MCF 10A (cell line): ENCODE data around the gene IQUB. TPM values are rescaled to one million over a fixed set of nuclear protein-coding genes. Genes with fewer than 3 reads are reported as not detected.
A peak's percentile ranks its signal among the peaks of the same experiment; 100 is the strongest.

Experiments used
- BruUV-seq: library from RNA; stranded (reverse); fragments of 400-500 nt; replicated peaks from 2 replicates; lab custom pipeline; 2021; lab: Mats Ljungman, UMichigan
- CTCF ChIA-PET: fragments of 300-600 bp; sonication (Branson Sonifier 250); formaldehyde crosslinking; extraction: SDS; loops from one replicate; lab custom pipeline; 2021; ENCODE audit warnings: antibody characterized with exemption, inconsistent platforms; lab: Yijun Ruan, JAX
- POLR2A ChIA-PET: fragments of 300-600, 350-650 bp; sonication (Branson Sonifier 250); formaldehyde crosslinking; extraction: SDS; loops from one replicate; lab custom pipeline; 2020; ENCODE audit warnings: antibody characterized with exemption, inconsistent platforms; lab: Yijun Ruan, JAX
- DNase-seq: peaks from one replicate; pipeline ENCODE4 v3.0.0-alpha.2; 2018; ENCODE audit not compliant: unreplicated experiment
- H3K27ac Mint-ChIP-seq: one replicate; pipeline ENCODE4 v1.8.0; 2022; ENCODE audit warnings: mild to moderate bottlenecking, low read depth, mixed read lengths; ENCODE audit not compliant: unreplicated experiment
- H3K27me3 Mint-ChIP-seq: one replicate; pipeline ENCODE4 v1.8.0; 2022; ENCODE audit warnings: mixed read lengths; ENCODE audit not compliant: insufficient read depth, unreplicated experiment
- H3K36me3 Mint-ChIP-seq: one replicate; pipeline ENCODE4 v1.8.0; 2022; ENCODE audit warnings: mild to moderate bottlenecking, moderate library complexity, mixed read lengths; ENCODE audit not compliant: insufficient read depth, unreplicated experiment
- H3K4me1 Mint-ChIP-seq: one replicate; pipeline ENCODE4 v1.8.0; 2022; ENCODE audit warnings: mixed read lengths; ENCODE audit not compliant: insufficient read depth, unreplicated experiment
- H3K4me3 Mint-ChIP-seq: one replicate; pipeline ENCODE4 v1.8.0; 2022; ENCODE audit warnings: mild to moderate bottlenecking, moderate library complexity, mixed read lengths; ENCODE audit not compliant: unreplicated experiment
- H3K9me3 Mint-ChIP-seq: one replicate; pipeline ENCODE4 v1.8.0; 2022; ENCODE audit warnings: mixed read lengths; ENCODE audit not compliant: unreplicated experiment
- intact Hi-C: fragments of 100-400 bp; cut with micrococcal nuclease; formaldehyde crosslinking; loops from 2 replicates; pipeline ENCODE4 v1.14.1; 2022
- total RNA-seq: library from RNA; stranded (reverse); gene quantifications from 2 replicates; pipeline ENCODE4 v1.2.3, GENCODE V29; 2022
- TF ChIP-seq, protein P1 (sequence below): fragments of 200-600 bp; IDR thresholded peaks from one replicate; pipeline ENCODE4 v1.8.0; 2022; ENCODE audit warnings: antibody characterized with exemption, mild to moderate bottlenecking; ENCODE audit not compliant: unreplicated experiment

IQUB gene
- total RNA-seq, 1 experiment from 2014 or later: 0.16 TPM

GRCh38 chr7:123548406-123548805 lies 14.0 kb upstream of the IQUB start:
- CTCF ChIA-PET: no interaction called here
- intact Hi-C loops: no loop called here
- BruUV-seq: no TSS peak
- Mint-ChIP-seq H3K27ac (no peak overlapping the region), H3K4me1 (peaks cover 11% of the 10 kb centered on the region), H3K4me3 (no peak overlapping the region), H3K9me3 (no peaks in the 10 kb centered on the region), H3K27me3 (no peaks in the 10 kb centered on the region), H3K36me3 (peaks cover 59% of the 10 kb centered on the region)
- POLR2A ChIA-PET: interaction anchor here (1.9 kb wide), 1 partner anchor 9 kb away, joined by 12 read pairs; the partner anchor contains the start of gene NDUFA5
- TF ChIP-seq, protein P1, sequence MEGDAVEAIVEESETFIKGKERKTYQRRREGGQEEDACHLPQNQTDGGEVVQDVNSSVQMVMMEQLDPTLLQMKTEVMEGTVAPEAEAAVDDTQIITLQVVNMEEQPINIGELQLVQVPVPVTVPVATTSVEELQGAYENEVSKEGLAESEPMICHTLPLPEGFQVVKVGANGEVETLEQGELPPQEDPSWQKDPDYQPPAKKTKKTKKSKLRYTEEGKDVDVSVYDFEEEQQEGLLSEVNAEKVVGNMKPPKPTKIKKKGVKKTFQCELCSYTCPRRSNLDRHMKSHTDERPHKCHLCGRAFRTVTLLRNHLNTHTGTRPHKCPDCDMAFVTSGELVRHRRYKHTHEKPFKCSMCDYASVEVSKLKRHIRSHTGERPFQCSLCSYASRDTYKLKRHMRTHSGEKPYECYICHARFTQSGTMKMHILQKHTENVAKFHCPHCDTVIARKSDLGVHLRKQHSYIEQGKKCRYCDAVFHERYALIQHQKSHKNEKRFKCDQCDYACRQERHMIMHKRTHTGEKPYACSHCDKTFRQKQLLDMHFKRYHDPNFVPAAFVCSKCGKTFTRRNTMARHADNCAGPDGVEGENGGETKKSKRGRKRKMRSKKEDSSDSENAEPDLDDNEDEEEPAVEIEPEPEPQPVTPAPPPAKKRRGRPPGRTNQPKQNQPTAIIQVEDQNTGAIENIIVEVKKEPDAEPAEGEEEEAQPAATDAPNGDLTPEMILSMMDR: no peak
- no peak for DNase-seq

- no peaks in the 10 kb centered on the region for H3K9me3 Mint-ChIP-seq
- H3K27ac Mint-ChIP-seq: no peak overlapping the region
- no peaks in the 10 kb centered on the region for H3K27me3 Mint-ChIP-seq
- no peak for DNase-seq
- no peak overlapping the region for H3K4me3 Mint-ChIP-seq
- peaks cover 18% of the 10 kb centered on the region for H3K36me3 Mint-ChIP-seq
- TF ChIP-seq, protein P1: no peak
- ChIA-PET POLR2A (interaction anchor here (0.6 to 3.6 kb wide), 3 partner anchors 18 to 1181 kb away, joined by 3 to 15 read pairs (median 7); partner anchors contain the start of gene NDUFA5), CTCF (interaction anchor here (1.1 to 3.1 kb wide), 6 partner anchors 13 to 644 kb away, joined by 3 to 20 read pairs (median 4); no protein-coding TSS in a partner anchor)
- intact Hi-C loops: no loop called here
- peaks cover 8% of the 10 kb centered on the region for H3K4me1 Mint-ChIP-seq
- no TSS peak for BruUV-seq
Observed at GRCh38 chr7:123539871-123540270, 5.5 kb upstream of the IQUB start.

- DNase-seq: no peak
- Mint-ChIP-seq H3K4me3 (no peak overlapping the region), H3K27ac (peak overlapping the region; percentile 2), H3K27me3 (no peaks in the 10 kb centered on the region), H3K9me3 (no peaks in the 10 kb centered on the region), H3K36me3 (peaks cover 19% of the 10 kb centered on the region), H3K4me1 (peaks cover 10% of the 10 kb centered on the region)
- BruUV-seq: no TSS peak
- TF ChIP-seq, protein P1: no peak
- intact Hi-C loops: loop anchor here (1.0 kb wide), 1 partner anchor 45 kb away; no protein-coding TSS in a partner anchor
- ChIA-PET CTCF (interaction anchor here (0.6 to 3.1 kb wide), 8 partner anchors 9 to 643 kb away, joined by 3 to 20 read pairs (median 4); no protein-coding TSS in a partner anchor), POLR2A (interaction anchor here (1.4 to 3.6 kb wide), 2 partner anchors 19 to 45 kb away, joined by 7 to 15 read pairs; partner anchors contain the start of gene NDUFA5)
Observed at GRCh38 chr7:123538897-123539296, 4.5 kb upstream of the IQUB start.

DNA sequence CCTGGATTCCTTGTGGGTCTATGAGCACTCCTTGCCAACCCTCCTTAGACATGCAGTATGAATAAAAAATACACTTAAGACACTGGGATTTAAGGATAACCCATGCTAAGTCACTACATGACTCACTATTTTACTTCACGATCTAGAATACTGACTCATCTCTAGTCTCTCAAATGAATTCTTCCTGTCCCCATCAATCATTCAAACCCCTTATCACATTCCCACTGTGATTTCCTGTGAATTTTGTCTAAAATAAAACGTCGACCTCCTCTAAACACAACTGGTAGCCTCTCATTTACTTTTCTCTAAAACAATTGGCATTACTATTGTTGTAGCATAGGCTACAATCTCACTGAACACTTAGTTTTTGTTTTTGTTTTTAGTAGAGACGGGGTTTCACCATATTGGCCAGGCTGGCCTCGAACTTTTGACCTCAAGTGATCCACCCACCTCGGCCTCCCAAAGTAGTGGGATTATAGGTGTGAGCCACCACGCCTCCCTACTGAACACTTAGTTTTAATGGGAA lies 3.9 kb upstream of the IQUB start:
- TF ChIP-seq, protein P1: no peak
- intact Hi-C loops: loop anchor here (1.0 kb wide), 1 partner anchor 44 kb away; no protein-coding TSS in a partner anchor
- H3K36me3 Mint-ChIP-seq: peaks cover 18% of the 10 kb centered on the region
- H3K27ac Mint-ChIP-seq: peak overlapping the region; percentile 2
- BruUV-seq: no TSS peak
- no peaks in the 10 kb centered on the region for H3K9me3 Mint-ChIP-seq
- ChIA-PET POLR2A (interaction anchor here (0.6 to 3.6 kb wide), 4 partner anchors 14 to 281 kb away, joined by 3 to 15 read pairs (median 4); partner anchors contain the start of gene NDUFA5), CTCF (interaction anchor here (0.7 to 3.1 kb wide), 5 partner anchors 9 to 381 kb away, joined by 3 to 20 read pairs (median 4); no protein-coding TSS in a partner anchor)
- no peak overlapping the region for H3K4me3 Mint-ChIP-seq
- peaks cover 6% of the 10 kb centered on the region for H3K27me3 Mint-ChIP-seq
- peak; percentile 61 for DNase-seq
- peaks cover 17% of the 10 kb centered on the region for H3K4me1 Mint-ChIP-seq
